Cardiac fibroblast (primary cell): Measurements from ENCODE around the gene NFATC1.

Experiments
- DNase-seq, 2 donors: peaks; one replicate each; pipeline versions ENCODE4 v3.0.0 to v3.0.0-alpha.2; 2010; ENCODE audit warnings: low read depth in 2 of 2
- H3K4me3 ChIP-seq, 2 donors: replicated peaks in 1 of 2; 1 replicate in 1 of 2; 2 replicates in 1 of 2; pipeline ENCODE4 v1.5.1; 2011; ENCODE audit warnings: low read depth in 2 of 2, low read length in 2 of 2, mild to moderate bottlenecking in 2 of 2, moderate library complexity in 1 of 2
- CTCF ChIP-seq: IDR thresholded peaks from one replicate; pipeline ENCODE4 v1.5.1; 2011; ENCODE audit warnings: low read depth, mild to moderate bottlenecking, low read length, inconsistent platforms

Gene NFATC1

GRCh38 chr18:79530821-79531220, 135.1 kb downstream of the NFATC1 start:
- no peak overlapping the region for H3K4me3 ChIP-seq
- DNase-seq, result no peak
- no peak for TF ChIP-seq CTCF

- no peak for DNase-seq
- no peak for TF ChIP-seq CTCF
- no peak overlapping the region for H3K4me3 ChIP-seq
Measured at GRCh38 chr18:79531386-79531785, 135.7 kb downstream of the NFATC1 start.

GRCh38 chr18:79531926-79532312, 136.2 kb downstream of the NFATC1 start:
- H3K4me3 ChIP-seq, result no peak overlapping the region
- no peak for TF ChIP-seq CTCF
- no peak for DNase-seq

GRCh38 chr18:79532313-79533007, 136.7 kb downstream of the NFATC1 start:
- peak in 1 of 2 donors; percentile 13 for DNase-seq
- no peak for TF ChIP-seq CTCF
- H3K4me3 ChIP-seq, result no peak overlapping the region

- TF ChIP-seq CTCF, result no peak
- no peak for DNase-seq
- H3K4me3 ChIP-seq, result no peak overlapping the region
Measured at GRCh38 chr18:79533146-79533545, 137.4 kb downstream of the NFATC1 start.

- no peak for TF ChIP-seq CTCF
- no peak for DNase-seq
- no peak overlapping the region for H3K4me3 ChIP-seq
Measured at GRCh38 chr18:79533591-79533990, 137.9 kb downstream of the NFATC1 start.

- no peak for TF ChIP-seq CTCF
- H3K4me3 ChIP-seq, result no peak overlapping the region
- DNase-seq, result no peak
Measured at GRCh38 chr18:79534356-79534755, 138.6 kb downstream of the NFATC1 start.
